ENCODE results near the gene OXLD1. TPM values are rescaled to one million over a fixed set of nuclear protein-coding genes. Genes with fewer than 3 reads are reported as not detected.

Gene OXLD1
- polyA plus RNA-seq, 1 of the 3 experiments (the other 2 are of a cell fraction) = 103 TPM

DNA sequence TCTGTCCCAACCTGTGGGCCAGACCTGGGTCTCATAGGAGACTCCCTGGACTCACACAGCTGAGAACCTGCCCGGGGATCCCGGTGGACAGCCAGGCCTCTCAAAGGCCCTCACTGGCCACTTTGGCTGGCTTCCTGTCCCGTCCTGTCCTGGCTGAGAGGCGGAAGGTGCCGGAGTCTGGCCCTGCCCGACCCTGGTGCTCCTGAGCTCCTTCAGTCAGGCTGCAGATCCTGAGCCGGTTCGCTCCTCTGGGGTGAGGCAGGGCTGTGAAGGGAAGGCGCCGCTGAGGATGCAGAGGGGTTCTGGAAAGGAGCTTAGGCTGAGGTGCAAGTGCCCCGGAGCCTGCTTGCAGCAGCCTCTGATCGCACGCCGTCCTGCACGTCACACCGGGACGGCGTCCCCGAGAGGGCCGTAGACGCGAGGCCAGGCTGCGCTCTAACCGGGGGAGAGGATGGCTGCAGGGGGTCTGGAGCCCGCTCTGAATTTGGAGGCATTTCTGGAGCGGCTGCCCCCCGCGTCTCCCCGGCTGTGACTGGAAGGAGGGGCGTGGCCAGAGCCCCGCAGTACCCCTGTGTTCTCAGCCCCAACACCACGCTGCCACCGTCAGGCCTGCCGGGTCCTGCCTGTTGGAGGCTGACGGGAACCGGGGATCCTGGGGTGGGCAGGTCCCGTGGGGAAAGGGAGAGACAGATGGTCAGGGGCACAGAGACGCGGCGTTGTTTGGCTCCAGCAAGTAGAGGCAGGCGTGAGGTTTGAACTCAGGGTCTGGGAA is 21.6 kb upstream of the OXLD1 start:
- TF ChIP-seq TCF12 (IDR thresholded peaks at IDR 0.05) (no peak), MXI1 (IDR thresholded peaks at IDR 0.05; ENCODE audit: low read depth, low read length) (no peak), RCOR1 (IDR thresholded peaks at IDR 0.05; ENCODE audit: low read length) (no peak), EP300 (IDR thresholded peaks at IDR 0.05; ENCODE audit: borderline replicate concordance in 1 of 2, low read depth in 1 of 2, low read length in 1 of 2) (no peak), SMC3 (IDR thresholded peaks at IDR 0.05; ENCODE audit: low read depth, low read length) (no peak), FOSL2 (IDR thresholded peaks at IDR 0.05; ENCODE audit: borderline replicate concordance, low read depth) (no peak), GATA2 (CRISPR knock-in tag; IDR thresholded peaks at IDR 0.05) (no peak), CHD2 (IDR thresholded peaks at IDR 0.05; ENCODE audit: low read length, partially characterized antibody) (no peak), RXRA (IDR thresholded peaks at IDR 0.05; ENCODE audit: borderline replicate concordance, low read depth) (no peak), FOXJ3 (CRISPR knock-in tag; IDR thresholded peaks at IDR 0.05) (no peak), POLR2AphosphoS5 (IDR thresholded peaks at IDR 0.05; ENCODE audit: low read depth, low read length) (no peak), EZH2phosphoT487 (IDR thresholded peaks at IDR 0.05; ENCODE audit: borderline replicate concordance, low read depth) (no peak)
- TF ChIP-seq, protein P1, sequence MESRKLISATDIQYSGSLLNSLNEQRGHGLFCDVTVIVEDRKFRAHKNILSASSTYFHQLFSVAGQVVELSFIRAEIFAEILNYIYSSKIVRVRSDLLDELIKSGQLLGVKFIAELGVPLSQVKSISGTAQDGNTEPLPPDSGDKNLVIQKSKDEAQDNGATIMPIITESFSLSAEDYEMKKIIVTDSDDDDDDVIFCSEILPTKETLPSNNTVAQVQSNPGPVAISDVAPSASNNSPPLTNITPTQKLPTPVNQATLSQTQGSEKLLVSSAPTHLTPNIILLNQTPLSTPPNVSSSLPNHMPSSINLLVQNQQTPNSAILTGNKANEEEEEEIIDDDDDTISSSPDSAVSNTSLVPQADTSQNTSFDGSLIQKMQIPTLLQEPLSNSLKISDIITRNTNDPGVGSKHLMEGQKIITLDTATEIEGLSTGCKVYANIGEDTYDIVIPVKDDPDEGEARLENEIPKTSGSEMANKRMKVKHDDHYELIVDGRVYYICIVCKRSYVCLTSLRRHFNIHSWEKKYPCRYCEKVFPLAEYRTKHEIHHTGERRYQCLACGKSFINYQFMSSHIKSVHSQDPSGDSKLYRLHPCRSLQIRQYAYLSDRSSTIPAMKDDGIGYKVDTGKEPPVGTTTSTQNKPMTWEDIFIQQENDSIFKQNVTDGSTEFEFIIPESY (IDR thresholded peaks at IDR 0.05; ENCODE audit: borderline replicate concordance, low read depth) = no peak
- TF ChIP-seq, protein P2, sequence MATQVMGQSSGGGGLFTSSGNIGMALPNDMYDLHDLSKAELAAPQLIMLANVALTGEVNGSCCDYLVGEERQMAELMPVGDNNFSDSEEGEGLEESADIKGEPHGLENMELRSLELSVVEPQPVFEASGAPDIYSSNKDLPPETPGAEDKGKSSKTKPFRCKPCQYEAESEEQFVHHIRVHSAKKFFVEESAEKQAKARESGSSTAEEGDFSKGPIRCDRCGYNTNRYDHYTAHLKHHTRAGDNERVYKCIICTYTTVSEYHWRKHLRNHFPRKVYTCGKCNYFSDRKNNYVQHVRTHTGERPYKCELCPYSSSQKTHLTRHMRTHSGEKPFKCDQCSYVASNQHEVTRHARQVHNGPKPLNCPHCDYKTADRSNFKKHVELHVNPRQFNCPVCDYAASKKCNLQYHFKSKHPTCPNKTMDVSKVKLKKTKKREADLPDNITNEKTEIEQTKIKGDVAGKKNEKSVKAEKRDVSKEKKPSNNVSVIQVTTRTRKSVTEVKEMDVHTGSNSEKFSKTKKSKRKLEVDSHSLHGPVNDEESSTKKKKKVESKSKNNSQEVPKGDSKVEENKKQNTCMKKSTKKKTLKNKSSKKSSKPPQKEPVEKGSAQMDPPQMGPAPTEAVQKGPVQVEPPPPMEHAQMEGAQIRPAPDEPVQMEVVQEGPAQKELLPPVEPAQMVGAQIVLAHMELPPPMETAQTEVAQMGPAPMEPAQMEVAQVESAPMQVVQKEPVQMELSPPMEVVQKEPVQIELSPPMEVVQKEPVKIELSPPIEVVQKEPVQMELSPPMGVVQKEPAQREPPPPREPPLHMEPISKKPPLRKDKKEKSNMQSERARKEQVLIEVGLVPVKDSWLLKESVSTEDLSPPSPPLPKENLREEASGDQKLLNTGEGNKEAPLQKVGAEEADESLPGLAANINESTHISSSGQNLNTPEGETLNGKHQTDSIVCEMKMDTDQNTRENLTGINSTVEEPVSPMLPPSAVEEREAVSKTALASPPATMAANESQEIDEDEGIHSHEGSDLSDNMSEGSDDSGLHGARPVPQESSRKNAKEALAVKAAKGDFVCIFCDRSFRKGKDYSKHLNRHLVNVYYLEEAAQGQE (IDR thresholded peaks at IDR 0.05; ENCODE audit: low read depth, low read length) = no peak
- TF ChIP-seq, protein P3, sequence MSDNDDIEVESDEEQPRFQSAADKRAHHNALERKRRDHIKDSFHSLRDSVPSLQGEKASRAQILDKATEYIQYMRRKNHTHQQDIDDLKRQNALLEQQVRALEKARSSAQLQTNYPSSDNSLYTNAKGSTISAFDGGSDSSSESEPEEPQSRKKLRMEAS (IDR thresholded peaks at IDR 0.05; ENCODE audit: low read depth) = no peak
- TF ChIP-seq, protein P4, sequence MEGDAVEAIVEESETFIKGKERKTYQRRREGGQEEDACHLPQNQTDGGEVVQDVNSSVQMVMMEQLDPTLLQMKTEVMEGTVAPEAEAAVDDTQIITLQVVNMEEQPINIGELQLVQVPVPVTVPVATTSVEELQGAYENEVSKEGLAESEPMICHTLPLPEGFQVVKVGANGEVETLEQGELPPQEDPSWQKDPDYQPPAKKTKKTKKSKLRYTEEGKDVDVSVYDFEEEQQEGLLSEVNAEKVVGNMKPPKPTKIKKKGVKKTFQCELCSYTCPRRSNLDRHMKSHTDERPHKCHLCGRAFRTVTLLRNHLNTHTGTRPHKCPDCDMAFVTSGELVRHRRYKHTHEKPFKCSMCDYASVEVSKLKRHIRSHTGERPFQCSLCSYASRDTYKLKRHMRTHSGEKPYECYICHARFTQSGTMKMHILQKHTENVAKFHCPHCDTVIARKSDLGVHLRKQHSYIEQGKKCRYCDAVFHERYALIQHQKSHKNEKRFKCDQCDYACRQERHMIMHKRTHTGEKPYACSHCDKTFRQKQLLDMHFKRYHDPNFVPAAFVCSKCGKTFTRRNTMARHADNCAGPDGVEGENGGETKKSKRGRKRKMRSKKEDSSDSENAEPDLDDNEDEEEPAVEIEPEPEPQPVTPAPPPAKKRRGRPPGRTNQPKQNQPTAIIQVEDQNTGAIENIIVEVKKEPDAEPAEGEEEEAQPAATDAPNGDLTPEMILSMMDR (IDR thresholded peaks at IDR 0.05) = no peak
- CTCF ChIA-PET = interaction anchor here (1.8 kb wide), 1 partner anchor 12 kb away, joined by 8 read pairs; no protein-coding TSS in a partner anchor
- no peak overlapping the region for H3K4me3 ChIP-seq (ENCODE audit: low read depth in 2 of 2, low read length in 1 of 2)
- H3K9me2 ChIP-seq = no peaks in the 10 kb centered on the region
- H3K27me3 ChIP-seq (ENCODE audit: insufficient read depth) = no peaks in the 10 kb centered on the region
- peak; percentile 19 for DNase-seq
- no peak overlapping the region for H3K9ac ChIP-seq
- H3K27ac ChIP-seq (ENCODE audit: low read depth in 2 of 2, low read length in 1 of 2) = no peak overlapping the region
- POLR2A ChIA-PET = interaction anchor here (1.1 kb wide), 1 partner anchor 15 kb away, joined by 3 read pairs; the partner anchor contains the start of gene MRPL12
- peaks cover 79% of the 10 kb centered on the region for H4K20me1 ChIP-seq (ENCODE audit: insufficient read depth)
- peaks cover 9 to 14% of the 10 kb centered on the region in 2 experiments; a peak in 2 of 4 replicates for H3K4me1 ChIP-seq (ENCODE audit: control insufficient read depth in 1 of 2, insufficient read depth in 2 of 2, low read depth in 1 of 2, low read length in 1 of 2)
- H3K9me3 ChIP-seq = no peaks in the 10 kb centered on the region
- no peak overlapping the region for H3K4me2 ChIP-seq
- H3K36me3 ChIP-seq (replicated peaks in 1 of 2; ENCODE audit: control insufficient read depth in 1 of 2, insufficient read depth in 2 of 2, low read length in 1 of 2) = peaks cover 53 to 76% of the 10 kb centered on the region in 2 experiments
- 95% methylated on average over 36 of the region's 41 CpGs for WGBS (ENCODE audit: low lambda C conversion rate)
- peaks cover 17% of the 10 kb centered on the region for H3F3A ChIP-seq (replicated peaks; ENCODE audit: insufficient read depth)
- no peak overlapping the region for H2AFZ ChIP-seq (ENCODE audit: low read depth)
- peaks cover 95% of the 10 kb centered on the region for H3K79me2 ChIP-seq (ENCODE audit: insufficient read depth)
